HepG2 (cell line): ENCODE measurements around the gene DPM2. TPM values are rescaled to one million over a fixed set of nuclear protein-coding genes. Genes with fewer than 3 reads are reported as not detected.

Experiments used
- ATAC-seq: fragments of 200-7000 bp; cut with Tn5 transposase; 3 replicates; pipeline ENCODE4 v1.9.1; 2020; ENCODE audit warnings: mild to moderate bottlenecking, moderate library complexity
- BruUV-seq: library from RNA; stranded (reverse); fragments of 400-500 nt; replicated peaks from 2 replicates; lab custom pipeline; 2021; lab: Mats Ljungman, UMichigan
- CTCF ChIA-PET: fragments of 300-600 bp; formaldehyde crosslinking; extraction: SDS; loops from one replicate; lab custom pipeline; 2021; ENCODE audit warnings: low total read pairs, inconsistent platforms, low intra/inter-chr PET ratio; lab: Yijun Ruan, JAX
- POLR2A ChIA-PET: fragments of 350-600 bp; sonication (Branson Sonifier 250); formaldehyde crosslinking; loops from one replicate; lab custom pipeline; 2020; ENCODE audit warnings: antibody characterized with exemption, inconsistent platforms; lab: Yijun Ruan, JAX
- DNase-seq: peaks from one replicate; pipeline ENCODE4 v3.0.0-alpha.2; 2015; ENCODE audit warnings: low spot score
- FAIRE-seq: peaks from 3 replicates; lab custom pipeline; 2011; peaks lifted over from hg19 to GRCh38; lab: Jason Lieb, UNC
- H2AFZ ChIP-seq: one replicate; pipeline ENCODE4 v1.6.1; 2011; ENCODE audit warnings: low read length, inconsistent platforms
- H3K27ac ChIP-seq: fragments of 300-600 bp; 3 replicates; pipeline ENCODE4 v1.8.0; 2011; ENCODE audit warnings: mixed run types, mild to moderate bottlenecking, mixed read lengths, low read length, inconsistent platforms; ENCODE audit not compliant: insufficient read depth; ENCODE audit errors: extremely low read length
- H3K27me3 ChIP-seq, 2 experiments: fragments of 200-600 bp in 1 of 2; 2 replicates in 1 of 2; 3 replicates in 1 of 2; pipeline versions ENCODE4 v1.6.0 to v1.8.0; 2011; ENCODE audit warnings: low read length in 2 of 2, mild to moderate bottlenecking in 2 of 2, moderate library complexity in 2 of 2, inconsistent platforms in 1 of 2; ENCODE audit not compliant: insufficient read depth in 2 of 2, control insufficient read depth in 1 of 2
- H3K36me3 ChIP-seq, 2 experiments: fragments of 200-600 bp in 1 of 2; replicated peaks in 1 of 2; 2 replicates in 1 of 2; 3 replicates in 1 of 2; pipeline versions ENCODE4 v1.5.1 to v1.8.0; 2011; ENCODE audit warnings: low read length in 2 of 2, inconsistent platforms in 1 of 2; ENCODE audit not compliant: insufficient read depth in 2 of 2, control insufficient read depth in 1 of 2
- H3K4me1 ChIP-seq: 2 replicates; pipeline ENCODE4 v1.5.1; 2012; ENCODE audit warnings: low read length, inconsistent platforms; ENCODE audit not compliant: insufficient read depth
- H3K4me2 ChIP-seq: 2 replicates; pipeline ENCODE4 v1.6.0; 2011; ENCODE audit warnings: low read depth, low read length, inconsistent platforms
- H3K4me3 ChIP-seq, 3 experiments: fragments of 200-600 bp in 1 of 3; sonication (generic), shearing (Covaris generic) in 1 of 3; replicated peaks in 1 of 3; 2 replicates each; pipeline ENCODE4 v1.5.1; 2011 to 2016; ENCODE audit warnings: low read length in 3 of 3, inconsistent platforms in 2 of 3, low read depth in 2 of 3, mild to moderate bottlenecking in 2 of 3, control low read depth in 1 of 3, mixed read lengths in 1 of 3; ENCODE audit not compliant: insufficient read depth in 1 of 3
- H3K79me2 ChIP-seq: one replicate; pipeline ENCODE4 v1.6.1; 2011; ENCODE audit warnings: low read length, inconsistent platforms; ENCODE audit not compliant: insufficient read depth
- H3K9ac ChIP-seq: 2 replicates; pipeline ENCODE4 v1.6.0; 2011; ENCODE audit warnings: mild to moderate bottlenecking, low read depth, low read length, inconsistent platforms; ENCODE audit not compliant: insufficient read depth
- H3K9me3 ChIP-seq: 2 replicates; pipeline ENCODE4 v1.5.1; 2012; ENCODE audit warnings: mild to moderate bottlenecking, low read length
- H4K20me1 ChIP-seq: 2 replicates; pipeline ENCODE4 v1.6.0; 2011; ENCODE audit warnings: inconsistent platforms, mild to moderate bottlenecking, low read length, moderate library complexity; ENCODE audit not compliant: insufficient read depth
- CREB1 ChIP-seq, 2 experiments: fragments of 450-650 bp in 1 of 2; IDR thresholded peaks; 2 replicates each; pipeline ENCODE4 v1.6.1; 2016 to 2017; ENCODE audit warnings: control low read depth in 1 of 2, mild to moderate bottlenecking in 1 of 2, missing compliant biosample characterization in 1 of 2, missing genetic modification characterization in 1 of 2
- PAWR ChIP-seq: sonication (generic); formaldehyde crosslinking; IDR thresholded peaks from 2 replicates; pipeline ENCODE4 v1.4.0; 2020; ENCODE audit warnings: missing genetic modification reagents, mild to moderate bottlenecking, borderline replicate concordance
- REL ChIP-seq: sonication (generic); formaldehyde crosslinking; conservative IDR thresholded peaks from 2 replicates; pipeline ENCODE4 v1.8.0; 2022; ENCODE audit warnings: mild to moderate bottlenecking, missing genetic modification reagents, moderate library complexity
- RNF2 ChIP-seq: fragments of 450-650 bp; conservative IDR thresholded peaks from 2 replicates; pipeline ENCODE4 v1.6.1; 2016; ENCODE audit warnings: low read depth
- SUZ12 ChIP-seq: fragments of 150-350 bp; IDR thresholded peaks from 2 replicates; pipeline ENCODE4 v1.6.1; 2014; ENCODE audit warnings: low read depth, low read length
- ZNF136 ChIP-seq: sonication (generic); formaldehyde crosslinking; IDR thresholded peaks from 2 replicates; pipeline ENCODE4 v1.8.1; 2022; ENCODE audit warnings: low read depth, mild to moderate bottlenecking, moderate library complexity, missing genetic modification reagents
- ZNF20 ChIP-seq: sonication (generic); formaldehyde crosslinking; IDR thresholded peaks from 2 replicates; pipeline ENCODE4 v1.4.0; 2020; ENCODE audit warnings: mild to moderate bottlenecking, moderate library complexity, missing genetic modification reagents
- ZNF292 ChIP-seq: sonication (generic); formaldehyde crosslinking; IDR thresholded peaks from 2 replicates; pipeline ENCODE4 v1.8.1; 2022; ENCODE audit warnings: mild to moderate bottlenecking, low read depth, missing genetic modification reagents, borderline replicate concordance
- ZNF484 ChIP-seq: sonication (generic); formaldehyde crosslinking; IDR thresholded peaks from 2 replicates; pipeline ENCODE4 v1.5.1; 2020; ENCODE audit warnings: mild to moderate bottlenecking, low read depth, missing genetic modification reagents, borderline replicate concordance
- ZNF563 ChIP-seq: sonication (generic); formaldehyde crosslinking; IDR thresholded peaks from 2 replicates; pipeline ENCODE4 v1.8.0; 2022; ENCODE audit warnings: mild to moderate bottlenecking, moderate library complexity, missing genetic modification reagents
- ZSCAN30 ChIP-seq: sonication (generic); formaldehyde crosslinking; IDR thresholded peaks from 2 replicates; pipeline ENCODE4 v1.5.0; 2020; ENCODE audit warnings: mild to moderate bottlenecking, missing genetic modification reagents
- WGBS: methylation state at CpG from one replicate; pipeline ENCODE4 v1.1.6; 2017; ENCODE audit warnings: low lambda C conversion rate; 5-methylcytosine and 5-hydroxymethylcytosine counted together
- in situ Hi-C: cut with HindIII; loops from 2 replicates; pipeline ENCODE4 v1.10.0; 2017; ENCODE audit warnings: low pct_unique_long_range_greater_than_20kb; ENCODE audit not compliant: extremely low pct_ligation_motif_present
- intact Hi-C: fragments of 100-400 bp; cut with micrococcal nuclease; formaldehyde crosslinking; loops from one replicate; pipeline ENCODE4 v1.10.0; 2022; ENCODE audit not compliant: unreplicated experiment
- polyA plus RNA-seq, 8 experiments: library from polyadenylated mRNA; depleted of rRNA in 3 of 8; stranded (reverse) in 7 of 8; unstranded in 1 of 8; fragments of >200 nt; fragmentation: Illumina TruSeq in 4 of 8; extraction: Trizol in 4 of 8; gene quantifications; 2 replicates each; pipeline versions ENCODE4 v1.2.1 to v1.2.3, GENCODE V29; 2011 to 2016; ENCODE audit warnings: low read depth in 4 of 8, missing spikeins in 1 of 8, mixed read lengths in 1 of 8; ENCODE audit not compliant: insufficient read depth in 1 of 8
- total RNA-seq, 5 experiments: library from RNA; depleted of rRNA; stranded (reverse); fragments of >200 nt; fragmentation: Illumina TruSeq; extraction: Trizol; gene quantifications; 2 replicates each; pipeline ENCODE4 v1.2.3, GENCODE V29; 2016; ENCODE audit warnings: low read depth in 1 of 5
- TF ChIP-seq, protein P1 (sequence below): sonication (generic); formaldehyde crosslinking; IDR thresholded peaks from 2 replicates; pipeline ENCODE4 v1.4.0; 2020; ENCODE audit warnings: mild to moderate bottlenecking, missing genetic modification reagents
- TF ChIP-seq, protein P2 (sequence below): sonication (generic); formaldehyde crosslinking; IDR thresholded peaks from 2 replicates; pipeline ENCODE4 v1.4.0; 2020; ENCODE audit warnings: mild to moderate bottlenecking, missing genetic modification reagents
- TF ChIP-seq, protein P3 (sequence below): sonication (generic); formaldehyde crosslinking; IDR thresholded peaks from 2 replicates; pipeline ENCODE4 v1.5.1; 2020; ENCODE audit warnings: mild to moderate bottlenecking, missing genetic modification reagents, borderline replicate concordance
- TF ChIP-seq, protein P4 (sequence below): sonication (generic); formaldehyde crosslinking; IDR thresholded peaks from 2 replicates; pipeline ENCODE4 v1.4.0; 2020; ENCODE audit warnings: missing genetic modification reagents

The DPM2 gene
- total and polyA plus RNA-seq, 2 of the 13 experiments (the other 11 are each of a cell fraction or from before 2014, with no cell fraction given): 24.8 to 35.3 TPM

DNA sequence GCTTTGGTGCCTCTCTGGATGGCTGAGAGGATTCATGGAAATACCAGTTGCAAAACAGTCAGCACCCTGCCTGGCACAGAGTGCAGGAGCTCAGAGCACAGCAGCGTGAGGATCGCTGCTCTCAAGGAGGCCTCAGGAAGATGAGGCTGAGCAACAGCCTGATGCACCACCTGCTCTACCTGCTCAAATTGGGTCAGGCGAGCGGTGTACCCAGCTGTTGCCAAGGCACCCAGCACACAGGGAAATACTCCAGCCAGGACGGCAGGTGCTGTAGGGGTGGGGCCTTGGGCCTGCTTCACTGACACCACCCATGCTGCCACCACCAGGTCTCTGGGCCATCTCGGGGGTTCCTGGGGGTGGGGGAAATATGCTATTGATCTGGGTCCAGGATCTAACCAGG, 38.8 kb upstream of the DPM2 start:
- Histone ChIP-seq H3K4me3 (peak overlapping the region in 1 of 3 experiments; percentile 90; a peak in 1 of 6 replicates), H3K27ac (no peak overlapping the region), H4K20me1 (peaks cover 37% of the 10 kb centered on the region; the same call in 1 of the 2 replicates), H3K9ac (0 out of 2 replicates have a peak overlapping the region, but pooled peaks have one; percentile 5), H3K4me2 (peak overlapping the region; percentile 97), H3K36me3 (peaks cover 0 to 4% of the 10 kb centered on the region in 2 experiments; a peak in 2 of 5 replicates), H3K79me2 (peaks cover 88% of the 10 kb centered on the region), H3K27me3 (no peaks in the 10 kb centered on the region; a peak in 1 of 5 replicates), H3K9me3 (no peaks in the 10 kb centered on the region), H3K4me1 (peaks cover 66% of the 10 kb centered on the region), H2AFZ (no peak overlapping the region)
- FAIRE-seq (no peak), ATAC-seq (no peak), DNase-seq (no peak)
- ChIA-PET POLR2A (no interaction called here), CTCF (no interaction called here)
- in situ Hi-C loops (no loop called here), intact Hi-C loops (loop anchor here (5.0 kb wide), 2 partner anchors 34 to 46 kb away; no protein-coding TSS in a partner anchor)
- BruUV-seq: no TSS peak
- 100% methylated on average over 1 of the region's 6 CpGs for WGBS
- TF ChIP-seq ZNF136 (CRISPR knock-in tag) (no peak), PAWR (CRISPR knock-in tag) (no peak), RNF2 (no peak), ZSCAN30 (CRISPR knock-in tag) (no peak), ZNF292 (no peak), REL (CRISPR knock-in tag) (no peak), ZNF563 (CRISPR knock-in tag) (no peak), SUZ12 (no peak), CREB1 (IDR thresholded peaks at IDR 0.05) (no peak), CREB1 (CRISPR knock-in tag; IDR thresholded peaks at IDR 0.05) (no peak), ZNF484 (no peak), ZNF20 (CRISPR knock-in tag) (no peak)
- TF ChIP-seq, protein P1, sequence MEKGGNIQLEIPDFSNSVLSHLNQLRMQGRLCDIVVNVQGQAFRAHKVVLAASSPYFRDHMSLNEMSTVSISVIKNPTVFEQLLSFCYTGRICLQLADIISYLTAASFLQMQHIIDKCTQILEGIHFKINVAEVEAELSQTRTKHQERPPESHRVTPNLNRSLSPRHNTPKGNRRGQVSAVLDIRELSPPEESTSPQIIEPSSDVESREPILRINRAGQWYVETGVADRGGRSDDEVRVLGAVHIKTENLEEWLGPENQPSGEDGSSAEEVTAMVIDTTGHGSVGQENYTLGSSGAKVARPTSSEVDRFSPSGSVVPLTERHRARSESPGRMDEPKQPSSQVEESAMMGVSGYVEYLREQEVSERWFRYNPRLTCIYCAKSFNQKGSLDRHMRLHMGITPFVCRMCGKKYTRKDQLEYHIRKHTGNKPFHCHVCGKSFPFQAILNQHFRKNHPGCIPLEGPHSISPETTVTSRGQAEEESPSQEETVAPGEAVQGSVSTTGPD (CRISPR knock-in tag): no peak
- TF ChIP-seq, protein P2, sequence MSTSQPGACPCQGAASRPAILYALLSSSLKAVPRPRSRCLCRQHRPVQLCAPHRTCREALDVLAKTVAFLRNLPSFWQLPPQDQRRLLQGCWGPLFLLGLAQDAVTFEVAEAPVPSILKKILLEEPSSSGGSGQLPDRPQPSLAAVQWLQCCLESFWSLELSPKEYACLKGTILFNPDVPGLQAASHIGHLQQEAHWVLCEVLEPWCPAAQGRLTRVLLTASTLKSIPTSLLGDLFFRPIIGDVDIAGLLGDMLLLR: no peak
- TF ChIP-seq, protein P3, sequence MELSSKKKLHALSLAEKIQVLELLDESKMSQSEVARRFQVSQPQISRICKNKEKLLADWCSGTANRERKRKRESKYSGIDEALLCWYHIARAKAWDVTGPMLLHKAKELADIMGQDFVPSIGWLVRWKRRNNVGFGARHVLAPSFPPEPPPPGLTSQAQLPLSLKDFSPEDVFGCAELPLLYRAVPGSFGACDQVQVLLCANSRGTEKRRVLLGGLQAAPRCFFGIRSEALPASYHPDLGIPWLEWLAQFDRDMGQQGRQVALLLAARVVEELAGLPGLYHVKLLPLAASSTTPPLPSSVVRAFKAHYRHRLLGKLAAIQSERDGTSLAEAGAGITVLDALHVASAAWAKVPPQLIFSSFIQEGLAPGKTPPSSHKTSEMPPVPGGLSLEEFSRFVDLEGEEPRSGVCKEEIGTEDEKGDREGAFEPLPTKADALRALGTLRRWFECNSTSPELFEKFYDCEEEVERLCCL (CRISPR knock-in tag): no peak
- TF ChIP-seq, protein P4, sequence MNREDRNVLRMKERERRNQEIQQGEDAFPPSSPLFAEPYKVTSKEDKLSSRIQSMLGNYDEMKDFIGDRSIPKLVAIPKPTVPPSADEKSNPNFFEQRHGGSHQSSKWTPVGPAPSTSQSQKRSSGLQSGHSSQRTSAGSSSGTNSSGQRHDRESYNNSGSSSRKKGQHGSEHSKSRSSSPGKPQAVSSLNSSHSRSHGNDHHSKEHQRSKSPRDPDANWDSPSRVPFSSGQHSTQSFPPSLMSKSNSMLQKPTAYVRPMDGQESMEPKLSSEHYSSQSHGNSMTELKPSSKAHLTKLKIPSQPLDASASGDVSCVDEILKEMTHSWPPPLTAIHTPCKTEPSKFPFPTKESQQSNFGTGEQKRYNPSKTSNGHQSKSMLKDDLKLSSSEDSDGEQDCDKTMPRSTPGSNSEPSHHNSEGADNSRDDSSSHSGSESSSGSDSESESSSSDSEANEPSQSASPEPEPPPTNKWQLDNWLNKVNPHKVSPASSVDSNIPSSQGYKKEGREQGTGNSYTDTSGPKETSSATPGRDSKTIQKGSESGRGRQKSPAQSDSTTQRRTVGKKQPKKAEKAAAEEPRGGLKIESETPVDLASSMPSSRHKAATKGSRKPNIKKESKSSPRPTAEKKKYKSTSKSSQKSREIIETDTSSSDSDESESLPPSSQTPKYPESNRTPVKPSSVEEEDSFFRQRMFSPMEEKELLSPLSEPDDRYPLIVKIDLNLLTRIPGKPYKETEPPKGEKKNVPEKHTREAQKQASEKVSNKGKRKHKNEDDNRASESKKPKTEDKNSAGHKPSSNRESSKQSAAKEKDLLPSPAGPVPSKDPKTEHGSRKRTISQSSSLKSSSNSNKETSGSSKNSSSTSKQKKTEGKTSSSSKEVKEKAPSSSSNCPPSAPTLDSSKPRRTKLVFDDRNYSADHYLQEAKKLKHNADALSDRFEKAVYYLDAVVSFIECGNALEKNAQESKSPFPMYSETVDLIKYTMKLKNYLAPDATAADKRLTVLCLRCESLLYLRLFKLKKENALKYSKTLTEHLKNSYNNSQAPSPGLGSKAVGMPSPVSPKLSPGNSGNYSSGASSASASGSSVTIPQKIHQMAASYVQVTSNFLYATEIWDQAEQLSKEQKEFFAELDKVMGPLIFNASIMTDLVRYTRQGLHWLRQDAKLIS (CRISPR knock-in tag): no peak
